ENCODE measurements around the gene NRIP1.

GRCh38 chr21:15093216-15093615 lies 28.4 kb upstream of the NRIP1 start:
- TF ChIP-seq, protein P1, sequence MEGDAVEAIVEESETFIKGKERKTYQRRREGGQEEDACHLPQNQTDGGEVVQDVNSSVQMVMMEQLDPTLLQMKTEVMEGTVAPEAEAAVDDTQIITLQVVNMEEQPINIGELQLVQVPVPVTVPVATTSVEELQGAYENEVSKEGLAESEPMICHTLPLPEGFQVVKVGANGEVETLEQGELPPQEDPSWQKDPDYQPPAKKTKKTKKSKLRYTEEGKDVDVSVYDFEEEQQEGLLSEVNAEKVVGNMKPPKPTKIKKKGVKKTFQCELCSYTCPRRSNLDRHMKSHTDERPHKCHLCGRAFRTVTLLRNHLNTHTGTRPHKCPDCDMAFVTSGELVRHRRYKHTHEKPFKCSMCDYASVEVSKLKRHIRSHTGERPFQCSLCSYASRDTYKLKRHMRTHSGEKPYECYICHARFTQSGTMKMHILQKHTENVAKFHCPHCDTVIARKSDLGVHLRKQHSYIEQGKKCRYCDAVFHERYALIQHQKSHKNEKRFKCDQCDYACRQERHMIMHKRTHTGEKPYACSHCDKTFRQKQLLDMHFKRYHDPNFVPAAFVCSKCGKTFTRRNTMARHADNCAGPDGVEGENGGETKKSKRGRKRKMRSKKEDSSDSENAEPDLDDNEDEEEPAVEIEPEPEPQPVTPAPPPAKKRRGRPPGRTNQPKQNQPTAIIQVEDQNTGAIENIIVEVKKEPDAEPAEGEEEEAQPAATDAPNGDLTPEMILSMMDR (IDR thresholded peaks at IDR 0.05; ENCODE audit: low read depth, low read length), result no peak
- TF ChIP-seq EZH2phosphoT487 (IDR thresholded peaks at IDR 0.05; ENCODE audit: low read depth), result no peak
